GM19395 (cell line): ENCODE measurements around the gene EFHC1.

Experiments
- ATAC-seq: cut with Tn5 transposase; IDR thresholded peaks from one replicate; pipeline ENCODE4 v1.9.1; 2021; ENCODE audit warnings: mild to moderate bottlenecking, moderate library complexity; ENCODE audit not compliant: unreplicated experiment

EFHC1 gene

GRCh38 chr6:52551483-52552277 is 131.5 kb downstream of the EFHC1 start:
- ATAC-seq = no peak

- ATAC-seq = peak; percentile 97
Observed at GRCh38 chr6:52552278-52552643, 132.1 kb downstream of the EFHC1 start.

- no peak for ATAC-seq
Observed at GRCh38 chr6:52553158-52553557, 133.0 kb downstream of the EFHC1 start.

GRCh38 chr6:52553719-52554118 is 133.6 kb downstream of the EFHC1 start:
- ATAC-seq = no peak

DNA sequence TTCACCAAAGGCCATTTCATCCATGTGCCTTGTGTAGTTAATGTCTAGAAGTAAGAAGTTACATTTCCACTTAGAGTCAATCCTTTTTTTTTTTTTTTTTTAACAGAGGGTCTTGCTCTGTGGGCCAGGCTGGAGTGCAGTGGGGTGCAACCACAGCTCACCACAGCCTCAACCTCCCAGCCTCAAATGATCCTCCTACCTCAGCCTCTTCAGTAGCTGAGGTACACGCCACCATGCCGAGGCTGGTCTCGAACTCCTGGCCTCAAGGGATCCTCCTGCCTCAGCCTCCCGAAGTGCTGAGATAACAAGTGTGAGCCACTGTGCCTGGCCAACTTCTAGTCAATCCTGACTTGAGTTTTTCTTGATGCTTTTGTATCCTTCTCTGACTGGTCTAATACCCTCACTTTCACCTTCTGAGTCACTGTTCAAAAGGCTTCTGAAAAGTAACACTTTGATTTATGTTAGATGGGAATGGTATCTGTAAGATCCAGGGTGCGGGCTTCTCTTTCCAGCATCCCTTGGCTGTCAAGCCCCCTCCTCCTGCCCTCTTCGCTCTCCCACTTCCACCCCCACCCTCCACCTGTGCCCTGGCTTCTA is 134.6 kb downstream of the EFHC1 start:
- no peak for ATAC-seq

DNA sequence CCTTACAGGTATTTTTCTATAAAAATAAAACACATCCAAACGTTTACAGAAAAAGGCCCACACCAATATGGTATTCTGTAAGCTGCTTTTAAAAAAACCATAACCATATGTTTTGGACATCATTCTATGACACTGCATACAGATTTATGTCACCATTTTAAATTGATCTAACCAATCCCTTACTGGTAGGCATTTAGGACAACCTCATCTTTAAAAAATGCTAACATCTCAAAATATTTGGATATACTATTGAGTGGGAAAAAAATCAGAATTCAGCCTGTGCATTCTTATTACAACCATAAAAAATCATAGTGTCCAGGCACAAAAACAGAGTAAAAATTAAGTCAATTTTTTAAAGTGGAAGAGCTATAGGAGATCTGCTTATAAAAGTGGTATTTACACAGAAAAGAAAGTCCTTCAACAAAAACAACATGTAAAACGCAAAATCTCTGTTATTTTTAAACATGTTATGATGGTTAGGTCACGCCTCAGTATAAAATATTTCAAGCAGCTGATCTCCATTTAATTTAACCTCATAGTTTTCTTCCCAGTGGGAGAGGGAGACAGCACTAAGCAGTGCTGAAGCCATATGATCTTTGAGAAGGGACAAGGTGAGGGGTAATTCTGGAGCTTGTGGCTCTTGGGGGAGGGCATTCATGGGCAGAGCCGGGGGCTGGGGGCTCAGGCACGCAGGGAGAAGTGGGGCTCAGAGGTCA is 135.5 kb downstream of the EFHC1 start:
- no peak for ATAC-seq

DNA sequence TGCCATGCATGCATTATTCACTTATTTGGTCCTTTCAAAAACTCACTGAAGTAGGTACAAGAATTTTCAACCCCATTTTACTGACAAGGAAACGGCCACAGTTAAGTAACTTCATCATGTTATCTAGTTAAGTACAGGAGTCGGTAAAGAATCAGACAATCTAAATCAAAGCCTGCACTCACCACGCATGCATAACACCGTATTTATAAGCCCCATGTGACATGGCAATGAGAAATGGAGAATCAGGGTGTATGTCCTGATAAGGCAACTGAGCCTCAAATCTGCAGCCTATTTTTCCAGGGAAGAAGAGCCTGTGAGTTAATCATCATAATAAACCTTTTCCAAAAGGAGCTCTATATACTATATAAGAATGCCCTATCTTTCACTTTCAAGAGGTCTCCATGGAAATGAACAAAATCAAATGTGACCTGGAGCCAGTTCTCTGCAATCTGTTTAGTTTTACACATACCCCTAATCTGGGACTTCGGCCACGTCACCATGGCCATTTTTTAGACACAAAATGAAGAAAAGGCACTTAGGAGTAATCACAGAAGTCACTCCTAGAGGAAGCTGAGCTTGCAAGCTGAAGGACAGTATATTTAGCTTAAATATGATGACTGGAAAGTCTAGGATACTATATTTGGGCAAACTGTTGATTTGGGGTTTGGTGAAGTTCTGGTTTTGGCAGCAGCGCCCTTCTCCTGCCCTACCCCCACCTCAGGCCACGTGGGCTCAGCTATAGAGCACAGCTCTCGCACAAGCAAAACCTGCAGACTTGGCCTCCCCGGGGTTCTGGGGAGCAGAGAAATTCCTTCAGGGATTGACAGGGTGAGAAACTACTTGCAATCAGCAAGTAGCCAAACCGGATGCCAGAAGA is 137.5 kb downstream of the EFHC1 start:
- ATAC-seq = no peak

- ATAC-seq = no peak
Observed at GRCh38 chr6:52558266-52559000, 138.3 kb downstream of the EFHC1 start.

DNA sequence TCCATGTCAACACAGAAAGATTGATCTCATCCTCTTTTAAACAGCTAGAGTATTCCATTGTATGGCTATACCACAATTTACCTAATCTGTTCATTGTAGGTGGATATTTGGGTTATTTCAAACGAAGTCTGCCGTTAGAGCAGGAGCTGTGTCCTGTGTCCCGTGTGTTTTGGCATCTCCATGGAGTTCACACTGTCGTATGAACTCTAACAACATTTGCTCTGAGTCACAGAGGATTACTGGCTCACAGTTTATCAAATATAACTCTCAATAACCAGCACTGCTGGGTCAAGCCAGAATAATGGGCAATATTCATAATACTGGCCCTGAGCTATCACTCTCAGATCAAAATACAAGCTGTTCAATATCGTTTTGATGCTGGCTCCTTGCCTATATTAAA is 140.3 kb downstream of the EFHC1 start:
- ATAC-seq = no peak

GRCh38 chr6:52562911-52563310 is 142.8 kb downstream of the EFHC1 start:
- no peak for ATAC-seq

DNA sequence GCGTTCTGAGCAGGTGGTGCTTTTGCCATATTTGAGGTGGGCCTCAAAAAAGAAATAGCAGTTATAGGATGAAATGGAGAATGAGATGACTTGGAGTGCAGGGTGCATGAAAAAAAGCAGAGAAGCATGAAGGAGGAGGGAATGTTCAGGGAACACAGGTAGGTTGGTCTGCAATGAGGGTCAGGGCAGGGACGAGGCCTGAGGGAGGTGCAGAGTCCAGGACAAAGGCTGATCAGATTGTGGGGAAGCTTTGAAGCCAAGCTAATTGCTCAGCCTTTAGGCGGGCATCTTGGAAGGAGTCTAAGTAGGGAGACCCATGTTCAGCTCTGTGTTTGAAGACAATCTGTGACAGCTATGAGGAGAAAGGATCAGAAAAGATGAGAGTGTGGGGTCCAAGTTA is 144.7 kb downstream of the EFHC1 start:
- no peak for ATAC-seq

- ATAC-seq = peak; percentile 88
Observed at GRCh38 chr6:52566201-52566600, 146.1 kb downstream of the EFHC1 start.

DNA sequence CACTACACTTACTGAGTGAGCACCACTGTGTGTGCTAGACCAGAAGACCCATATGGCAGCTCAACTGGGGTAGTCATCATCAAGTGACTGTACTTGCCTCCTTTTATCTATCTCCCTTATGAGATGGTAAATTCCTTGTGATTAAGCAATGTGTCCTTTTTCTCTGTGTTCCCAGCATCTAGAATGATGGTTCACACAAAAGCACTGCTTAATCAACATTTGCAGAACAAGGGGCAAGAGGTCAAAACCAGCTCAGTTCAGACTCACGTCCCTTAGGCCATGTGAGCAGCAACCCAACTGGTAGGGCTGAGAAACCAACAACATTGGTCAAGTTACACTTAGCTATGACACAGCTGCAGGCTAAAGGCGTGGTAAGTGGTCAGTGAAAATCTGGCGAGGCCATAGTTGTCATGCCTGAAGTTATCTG is 146.7 kb downstream of the EFHC1 start:
- no peak for ATAC-seq

DNA sequence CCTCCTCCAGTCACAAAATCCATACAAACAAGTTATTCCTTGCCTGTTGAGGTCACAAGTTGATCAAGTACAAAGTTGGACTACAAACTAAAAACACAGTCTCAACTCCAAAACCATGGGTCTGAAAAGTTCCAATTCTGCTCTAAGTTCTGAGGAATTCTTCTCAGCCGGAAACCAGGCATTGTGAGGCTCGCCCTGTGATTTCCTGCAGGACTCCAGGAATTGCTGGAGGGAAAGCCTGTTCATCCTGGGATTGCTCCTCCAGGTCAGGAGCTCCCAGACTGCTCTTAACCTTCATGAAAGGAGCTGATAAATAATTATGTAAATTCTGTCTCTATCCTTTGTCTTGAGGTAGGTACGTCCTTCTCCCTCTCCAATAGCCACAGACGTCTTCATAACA is 148.2 kb downstream of the EFHC1 start:
- no peak for ATAC-seq

GRCh38 chr6:52570291-52570700 is 150.2 kb downstream of the EFHC1 start:
- no peak for ATAC-seq

DNA sequence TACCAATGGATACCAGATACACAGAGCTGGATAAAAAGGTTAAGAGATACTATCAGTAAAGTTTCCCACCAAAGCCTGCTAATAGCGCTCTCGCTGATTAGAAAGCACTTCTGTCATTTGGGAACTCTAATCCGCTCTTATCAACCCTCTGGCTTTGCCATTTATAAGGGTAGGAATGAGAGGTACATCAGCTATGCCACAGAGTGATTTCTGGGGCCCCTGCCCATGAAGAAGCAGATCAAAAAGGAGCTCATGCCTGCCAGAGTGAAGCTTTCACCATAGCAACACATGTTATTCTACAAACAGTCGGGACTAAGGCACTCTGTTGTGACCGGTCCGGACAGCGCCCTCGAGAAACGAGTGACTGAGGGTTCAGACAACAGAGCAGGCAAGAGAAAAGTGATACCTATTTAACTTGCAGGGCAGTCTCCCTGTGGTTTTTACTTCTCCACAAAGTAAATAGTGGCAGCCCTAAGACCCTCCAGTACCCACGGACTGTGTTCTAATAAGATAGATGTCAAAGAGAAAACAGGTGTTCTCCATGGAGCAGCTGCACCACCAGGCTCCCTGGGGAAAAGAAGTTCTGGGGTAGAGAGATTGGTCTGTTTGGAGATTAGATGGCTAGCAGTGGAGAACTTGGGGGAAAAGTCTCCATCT is 151.1 kb downstream of the EFHC1 start:
- ATAC-seq = no peak

- no peak for ATAC-seq
Observed at GRCh38 chr6:52572536-52572935, 152.4 kb downstream of the EFHC1 start.

- ATAC-seq = no peak
Observed at GRCh38 chr6:52573295-52573694, 153.2 kb downstream of the EFHC1 start.
